GM23338 (cell line): ENCODE measurements around the gene LRIG3. TPM values are rescaled to one million over a fixed set of nuclear protein-coding genes. Genes with fewer than 3 reads are reported as not detected.

ENCODE experiments used
- ATAC-seq: fragments of 200-7000 bp; cut with Tn5 transposase; 3 replicates; pipeline ENCODE4 v1.9.1; 2020
- DNase-seq: peaks from one replicate; pipeline ENCODE4 v3.0.0-alpha.2; 2015; ENCODE audit warnings: low spot score
- H2AFZ ChIP-seq: fragments of 200-600 bp; sonication (generic); 2 replicates; pipeline ENCODE4 v1.8.0; 2016; ENCODE audit warnings: antibody characterized with exemption, mild to moderate bottlenecking, moderate library complexity
- H3F3A ChIP-seq: fragments of 200-600 bp; sonication (generic); replicated peaks from 2 replicates; pipeline ENCODE4 v1.8.0; 2017; ENCODE audit warnings: antibody characterized with exemption, mixed run types, low read depth
- H3K27ac ChIP-seq: fragments of 200-600 bp; sonication (generic); 2 replicates; pipeline ENCODE4 v1.6.1; 2016; ENCODE audit warnings: low read depth
- H3K27me3 ChIP-seq: fragments of 200-600 bp; sonication (generic); 2 replicates; pipeline ENCODE4 v1.8.0; 2016; ENCODE audit warnings: mild to moderate bottlenecking, mixed run types, moderate library complexity; ENCODE audit not compliant: insufficient read depth
- H3K36me3 ChIP-seq: fragments of 200-600 bp; sonication (generic); 2 replicates; pipeline ENCODE4 v1.8.0; 2016; ENCODE audit warnings: mild to moderate bottlenecking; ENCODE audit not compliant: insufficient read depth
- H3K4me1 ChIP-seq: fragments of 200-600 bp; sonication (generic); 2 replicates; pipeline ENCODE4 v1.8.0; 2016; ENCODE audit warnings: mild to moderate bottlenecking, moderate library complexity; ENCODE audit not compliant: insufficient read depth
- H3K4me2 ChIP-seq: fragments of 200-600 bp; sonication (generic); 2 replicates; pipeline ENCODE4 v1.7.1; 2017; ENCODE audit warnings: mixed run types
- H3K4me3 ChIP-seq: fragments of 200-600 bp; sonication (generic); 2 replicates; pipeline ENCODE4 v1.6.1; 2016; ENCODE audit warnings: mixed run types
- H3K79me2 ChIP-seq: fragments of 200-600 bp; sonication (generic); replicated peaks from 2 replicates; pipeline ENCODE4 v1.8.0; 2017; ENCODE audit warnings: mild to moderate bottlenecking; ENCODE audit not compliant: insufficient read depth
- H3K9me2 ChIP-seq: fragments of 200-600 bp; sonication (generic); 2 replicates; pipeline ENCODE4 v1.8.0; 2017; ENCODE audit not compliant: insufficient read depth
- H4K20me1 ChIP-seq: fragments of 200-600 bp; sonication (generic); replicated peaks from 2 replicates; pipeline ENCODE4 v1.8.0; 2017; ENCODE audit warnings: mild to moderate bottlenecking; ENCODE audit not compliant: insufficient read depth
- H3K27ac Mint-ChIP-seq: 2 replicates; pipeline ENCODE4 v1.8.0; 2020; ENCODE audit warnings: inconsistent platforms, mild to moderate bottlenecking, moderate library complexity, mixed read lengths
- H3K27me3 Mint-ChIP-seq: 3 replicates; pipeline ENCODE4 v1.8.0; 2022; ENCODE audit warnings: low read depth, mild to moderate bottlenecking, moderate library complexity, mixed read lengths, inconsistent platforms; ENCODE audit not compliant: insufficient read depth, poor library complexity
- H3K36me3 Mint-ChIP-seq: 3 replicates; pipeline ENCODE4 v1.8.0; 2021; ENCODE audit warnings: low read depth, mild to moderate bottlenecking, inconsistent platforms, moderate library complexity, mixed read lengths
- H3K4me1 Mint-ChIP-seq: 3 replicates; pipeline ENCODE4 v1.8.0; 2020; ENCODE audit warnings: mild to moderate bottlenecking, inconsistent platforms, mixed read lengths
- H3K4me3 Mint-ChIP-seq: 3 replicates; pipeline ENCODE4 v1.8.0; 2021; ENCODE audit warnings: moderate library complexity, mild to moderate bottlenecking, inconsistent platforms, mixed read lengths
- H3K9me3 Mint-ChIP-seq: 3 replicates; pipeline ENCODE4 v1.8.0; 2020; ENCODE audit warnings: moderate library complexity, mild to moderate bottlenecking, inconsistent platforms, mixed read lengths
- EZH2 ChIP-seq: fragments of 200-600 bp; sonication (generic); IDR thresholded peaks from one replicate; pipeline ENCODE4 v1.8.0; 2017; ENCODE audit warnings: antibody characterized with exemption, mild to moderate bottlenecking, low read depth; ENCODE audit not compliant: unreplicated experiment
- NANOG ChIP-seq: IDR thresholded peaks from 2 replicates; pipeline ENCODE4 v1.6.1; 2016; ENCODE audit warnings: antibody characterized with exemption, borderline replicate concordance
- POLR2AphosphoS5 ChIP-seq: IDR thresholded peaks from 2 replicates; pipeline ENCODE4 v1.6.1; 2016; ENCODE audit warnings: antibody characterized with exemption, low read depth
- polyA plus RNA-seq: library from polyadenylated mRNA; unstranded; fragments of >200 nt; fragmentation: Nextera tagmentation; extraction: Ambion mirVana; gene quantifications from 2 replicates; pipeline ENCODE4 v1.2.1, GENCODE V29; 2016
- total RNA-seq: library from RNA; depleted of rRNA; stranded (reverse); fragments of >200 nt; shearing (Covaris generic); gene quantifications from 2 replicates; pipeline ENCODE4 v1.2.3, GENCODE V29; 2014
- TF ChIP-seq, protein P1 (sequence below): fragments of 250-450 bp; sonication (Bioruptor Pico); IDR thresholded peaks from 2 replicates; pipeline ENCODE4 v1.5.0; 2020; ENCODE audit warnings: mild to moderate bottlenecking, moderate library complexity

Gene LRIG3
- total and polyA plus RNA-seq, 2 experiments from 2014 or later = 1.6 to 7.5 TPM

- TF ChIP-seq EZH2 = no peak
- TF ChIP-seq POLR2AphosphoS5 = no peak
Measured at GRCh38 chr12:58883576-58884334, 36.5 kb downstream of the LRIG3 start (continued).

DNA sequence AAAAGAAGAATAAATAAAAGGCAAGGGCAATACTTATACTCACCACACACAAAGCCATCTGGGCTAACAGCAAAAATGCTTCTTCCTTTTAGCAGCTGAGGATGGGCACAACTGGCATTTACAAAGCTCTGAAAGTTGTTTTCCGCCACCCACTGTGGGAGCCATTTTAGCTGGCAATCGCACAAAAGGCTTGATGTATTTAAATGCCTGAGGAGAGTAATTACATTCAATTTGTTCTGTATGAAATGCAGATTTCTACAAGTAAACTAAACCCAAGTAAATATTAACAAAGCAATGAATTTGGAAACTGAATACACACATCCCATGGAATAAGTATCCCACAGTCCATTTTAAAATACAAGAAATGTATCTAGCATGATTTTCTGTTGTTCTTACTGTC, 37.5 kb downstream of the LRIG3 start:
- H3K4me3 ChIP-seq = no peak overlapping the region
- no peaks in the 10 kb centered on the region for H3K79me2 ChIP-seq
- peak; percentile 91 for TF ChIP-seq NANOG
- TF ChIP-seq, protein P1, sequence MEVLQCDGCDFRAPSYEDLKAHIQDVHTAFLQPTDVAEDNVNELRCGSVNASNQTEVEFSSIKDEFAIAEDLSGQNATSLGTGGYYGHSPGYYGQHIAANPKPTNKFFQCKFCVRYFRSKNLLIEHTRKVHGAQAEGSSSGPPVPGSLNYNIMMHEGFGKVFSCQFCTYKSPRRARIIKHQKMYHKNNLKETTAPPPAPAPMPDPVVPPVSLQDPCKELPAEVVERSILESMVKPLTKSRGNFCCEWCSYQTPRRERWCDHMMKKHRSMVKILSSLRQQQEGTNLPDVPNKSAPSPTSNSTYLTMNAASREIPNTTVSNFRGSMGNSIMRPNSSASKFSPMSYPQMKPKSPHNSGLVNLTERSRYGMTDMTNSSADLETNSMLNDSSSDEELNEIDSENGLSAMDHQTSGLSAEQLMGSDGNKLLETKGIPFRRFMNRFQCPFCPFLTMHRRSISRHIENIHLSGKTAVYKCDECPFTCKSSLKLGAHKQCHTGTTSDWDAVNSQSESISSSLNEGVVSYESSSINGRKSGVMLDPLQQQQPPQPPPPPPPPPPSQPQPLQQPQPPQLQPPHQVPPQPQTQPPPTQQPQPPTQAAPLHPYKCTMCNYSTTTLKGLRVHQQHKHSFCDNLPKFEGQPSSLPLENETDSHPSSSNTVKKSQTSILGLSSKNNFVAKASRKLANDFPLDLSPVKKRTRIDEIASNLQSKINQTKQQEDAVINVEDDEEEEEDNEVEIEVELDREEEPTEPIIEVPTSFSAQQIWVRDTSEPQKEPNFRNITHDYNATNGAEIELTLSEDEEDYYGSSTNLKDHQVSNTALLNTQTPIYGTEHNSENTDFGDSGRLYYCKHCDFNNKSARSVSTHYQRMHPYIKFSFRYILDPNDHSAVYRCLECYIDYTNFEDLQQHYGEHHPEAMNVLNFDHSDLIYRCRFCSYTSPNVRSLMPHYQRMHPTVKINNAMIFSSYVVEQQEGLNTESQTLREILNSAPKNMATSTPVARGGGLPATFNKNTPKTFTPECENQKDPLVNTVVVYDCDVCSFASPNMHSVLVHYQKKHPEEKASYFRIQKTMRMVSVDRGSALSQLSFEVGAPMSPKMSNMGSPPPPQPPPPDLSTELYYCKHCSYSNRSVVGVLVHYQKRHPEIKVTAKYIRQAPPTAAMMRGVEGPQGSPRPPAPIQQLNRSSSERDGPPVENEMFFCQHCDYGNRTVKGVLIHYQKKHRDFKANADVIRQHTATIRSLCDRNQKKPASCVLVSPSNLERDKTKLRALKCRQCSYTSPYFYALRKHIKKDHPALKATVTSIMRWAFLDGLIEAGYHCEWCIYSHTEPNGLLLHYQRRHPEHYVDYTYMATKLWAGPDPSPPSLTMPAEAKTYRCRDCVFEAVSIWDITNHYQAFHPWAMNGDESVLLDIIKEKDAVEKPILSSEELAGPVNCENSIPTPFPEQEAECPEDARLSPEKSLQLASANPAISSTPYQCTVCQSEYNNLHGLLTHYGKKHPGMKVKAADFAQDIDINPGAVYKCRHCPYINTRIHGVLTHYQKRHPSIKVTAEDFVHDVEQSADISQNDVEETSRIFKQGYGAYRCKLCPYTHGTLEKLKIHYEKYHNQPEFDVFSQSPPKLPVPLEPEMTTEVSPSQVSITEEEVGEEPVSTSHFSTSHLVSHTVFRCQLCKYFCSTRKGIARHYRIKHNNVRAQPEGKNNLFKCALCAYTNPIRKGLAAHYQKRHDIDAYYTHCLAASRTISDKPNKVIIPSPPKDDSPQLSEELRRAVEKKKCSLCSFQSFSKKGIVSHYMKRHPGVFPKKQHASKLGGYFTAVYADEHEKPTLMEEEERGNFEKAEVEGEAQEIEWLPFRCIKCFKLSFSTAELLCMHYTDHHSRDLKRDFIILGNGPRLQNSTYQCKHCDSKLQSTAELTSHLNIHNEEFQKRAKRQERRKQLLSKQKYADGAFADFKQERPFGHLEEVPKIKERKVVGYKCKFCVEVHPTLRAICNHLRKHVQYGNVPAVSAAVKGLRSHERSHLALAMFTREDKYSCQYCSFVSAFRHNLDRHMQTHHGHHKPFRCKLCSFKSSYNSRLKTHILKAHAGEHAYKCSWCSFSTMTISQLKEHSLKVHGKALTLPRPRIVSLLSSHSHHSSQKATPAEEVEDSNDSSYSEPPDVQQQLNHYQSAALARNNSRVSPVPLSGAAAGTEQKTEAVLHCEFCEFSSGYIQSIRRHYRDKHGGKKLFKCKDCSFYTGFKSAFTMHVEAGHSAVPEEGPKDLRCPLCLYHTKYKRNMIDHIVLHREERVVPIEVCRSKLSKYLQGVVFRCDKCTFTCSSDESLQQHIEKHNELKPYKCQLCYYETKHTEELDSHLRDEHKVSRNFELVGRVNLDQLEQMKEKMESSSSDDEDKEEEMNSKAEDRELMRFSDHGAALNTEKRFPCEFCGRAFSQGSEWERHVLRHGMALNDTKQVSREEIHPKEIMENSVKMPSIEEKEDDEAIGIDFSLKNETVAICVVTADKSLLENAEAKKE (CRISPR knock-in tag) = no peak
- H3K4me3 Mint-ChIP-seq = no peak overlapping the region
- H3K27ac Mint-ChIP-seq = no peak overlapping the region
- H3K9me3 Mint-ChIP-seq = no peaks in the 10 kb centered on the region
- ATAC-seq (peak; percentile 43; the same call in 2 of the 3 replicates), DNase-seq (peak; percentile 62)
- H3K4me2 ChIP-seq = no peak overlapping the region
- H3K9me2 ChIP-seq = no peaks in the 10 kb centered on the region
- peaks cover 12% of the 10 kb centered on the region; the same call in 2 of the 3 replicates for H3K4me1 Mint-ChIP-seq
- no peak overlapping the region for H3K27ac ChIP-seq
- H3K36me3 Mint-ChIP-seq = peaks cover 59% of the 10 kb centered on the region
- H4K20me1 ChIP-seq = peaks cover 3% of the 10 kb centered on the region
- peaks cover 13% of the 10 kb centered on the region for H3K4me1 ChIP-seq
- H3K27me3 ChIP-seq = peaks cover 75% of the 10 kb centered on the region
- peaks cover 27% of the 10 kb centered on the region for H3K27me3 Mint-ChIP-seq
- H3F3A ChIP-seq = no peaks in the 10 kb centered on the region
- H2AFZ ChIP-seq = no peak overlapping the region
- H3K36me3 ChIP-seq = no peaks in the 10 kb centered on the region
